Inflammatory macrophage treated with lipopolysaccharide for 4 hours (primary cell): ENCODE data around the gene ARL8A.

Experiments used
- DNase-seq: peaks from one replicate; pipeline ENCODE4 v3.0.0-alpha.2; 2020

Gene ARL8A

GRCh38 chr1:202107801-202108731 is 36.5 kb downstream of the ARL8A start:
- no peak for DNase-seq

GRCh38 chr1:202107321-202107761 is 37.2 kb downstream of the ARL8A start:
- DNase-seq, result no peak

- no peak for DNase-seq
Observed at GRCh38 chr1:202106340-202107254, 37.9 kb downstream of the ARL8A start.

DNA sequence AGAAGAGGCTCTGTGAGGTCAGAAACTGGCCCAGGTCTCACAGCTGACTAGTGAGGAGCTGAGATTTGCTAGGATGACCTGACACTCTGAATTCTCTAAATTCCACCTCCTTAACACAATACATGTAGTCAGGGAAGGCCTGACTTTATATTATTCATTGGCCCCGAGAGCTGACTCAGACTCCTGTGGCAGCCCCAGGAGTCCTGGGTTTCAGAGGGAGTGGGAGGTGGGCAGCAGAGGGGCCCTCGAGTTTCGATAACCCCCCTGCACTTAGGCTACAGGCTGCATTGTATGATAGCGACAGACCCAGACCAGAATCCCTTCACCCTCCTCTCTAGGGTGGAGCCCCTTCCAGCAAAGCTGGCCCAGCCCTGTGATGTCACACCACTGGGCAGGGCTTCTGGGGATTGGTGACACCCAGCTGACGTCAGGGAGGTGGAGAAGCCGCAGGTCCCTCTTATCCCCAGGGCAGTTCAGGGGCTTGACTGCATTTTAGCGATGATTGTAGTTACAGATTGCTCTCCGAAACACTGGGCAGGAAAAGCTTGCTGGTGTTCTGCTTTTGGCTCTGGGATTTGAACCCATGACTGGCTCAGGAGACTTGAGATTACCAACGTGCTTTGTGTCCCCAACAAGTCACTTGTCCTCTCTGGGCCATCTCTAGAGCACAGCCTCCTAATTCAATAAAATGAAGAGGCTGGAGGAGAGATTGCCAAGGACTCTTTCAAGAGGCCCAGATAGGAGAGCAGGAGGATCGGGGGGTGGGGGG is 38.8 kb downstream of the ARL8A start:
- no peak for DNase-seq

DNA sequence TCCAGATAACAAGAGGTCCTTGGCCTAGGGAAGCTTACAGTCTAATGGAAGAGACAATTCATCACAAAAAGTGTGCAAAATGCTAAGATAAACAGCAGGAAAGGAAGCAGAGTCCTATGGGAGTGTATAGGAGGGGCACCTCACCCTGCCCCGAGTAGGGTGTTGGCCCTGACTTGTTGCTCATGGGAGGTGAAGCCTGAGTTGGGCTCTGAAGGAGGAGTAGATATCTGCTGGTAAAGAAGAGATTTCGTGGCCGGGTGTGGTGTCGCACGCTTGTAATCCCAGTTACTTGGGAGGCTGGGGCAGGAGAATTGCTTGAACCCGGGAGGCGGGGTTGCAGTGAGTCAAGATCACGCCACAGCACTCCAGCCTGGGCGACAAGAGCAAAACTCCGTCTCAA is 40.5 kb downstream of the ARL8A start:
- DNase-seq, result no peak

DNA sequence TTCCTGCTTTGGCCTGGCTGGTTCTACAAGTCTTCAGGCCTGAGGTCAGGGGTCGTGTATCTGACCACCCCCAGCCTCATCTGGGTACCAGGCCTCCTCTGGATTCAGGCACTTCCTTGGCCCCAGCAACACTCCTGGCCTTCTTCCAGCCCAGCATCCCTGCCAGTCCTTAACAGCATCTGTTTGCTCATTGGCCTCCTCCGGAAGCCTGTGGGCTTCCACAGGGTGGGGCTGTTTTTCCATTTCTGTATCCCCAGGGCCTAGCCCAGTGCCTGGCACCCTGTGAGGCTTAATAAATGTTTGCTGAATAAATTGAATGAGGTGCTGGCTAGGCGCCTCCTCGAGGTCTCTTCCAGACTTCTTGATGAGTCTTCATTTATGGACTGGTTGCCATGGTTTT is 43.4 kb downstream of the ARL8A start:
- no peak for DNase-seq

DNA sequence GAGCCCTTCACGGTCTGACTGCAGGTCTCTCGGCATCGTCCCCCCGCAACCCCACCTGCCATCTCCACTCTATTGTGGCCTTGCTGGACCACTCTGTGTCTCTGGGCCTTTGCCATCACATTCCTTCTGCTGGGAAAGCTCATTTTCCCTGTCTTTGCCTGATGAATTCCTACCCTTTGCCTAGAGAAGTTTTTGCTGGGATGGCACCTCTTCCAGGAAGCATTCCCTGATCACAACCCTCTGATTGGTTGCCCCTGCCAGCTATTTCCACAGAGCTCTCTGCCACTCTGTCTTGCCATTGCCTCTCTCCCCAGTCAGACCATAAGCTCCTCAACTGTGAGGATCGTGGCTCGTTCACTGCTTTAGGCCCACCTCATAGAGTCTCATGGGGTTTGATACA is 50.7 kb downstream of the ARL8A start:
- DNase-seq, result no peak

DNA sequence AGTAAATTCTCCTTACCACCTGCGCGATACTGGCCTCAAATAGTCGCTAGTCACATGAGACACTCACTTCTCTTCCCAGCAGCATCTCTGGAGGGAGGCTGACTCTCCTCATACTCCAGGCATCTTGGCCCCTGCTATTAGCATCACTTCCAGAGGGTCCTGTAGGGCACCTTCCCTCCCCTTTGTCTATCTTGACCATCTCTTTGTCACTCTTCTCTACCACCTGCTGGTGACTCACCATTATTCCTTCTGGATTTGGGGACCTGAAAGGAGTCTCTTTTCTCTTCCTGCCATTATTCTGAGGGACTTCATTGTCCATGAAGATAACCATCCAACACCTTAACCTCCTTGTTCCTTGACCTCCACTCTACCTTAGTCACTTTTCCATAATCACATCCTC is 53.5 kb downstream of the ARL8A start:
- no peak for DNase-seq

DNA sequence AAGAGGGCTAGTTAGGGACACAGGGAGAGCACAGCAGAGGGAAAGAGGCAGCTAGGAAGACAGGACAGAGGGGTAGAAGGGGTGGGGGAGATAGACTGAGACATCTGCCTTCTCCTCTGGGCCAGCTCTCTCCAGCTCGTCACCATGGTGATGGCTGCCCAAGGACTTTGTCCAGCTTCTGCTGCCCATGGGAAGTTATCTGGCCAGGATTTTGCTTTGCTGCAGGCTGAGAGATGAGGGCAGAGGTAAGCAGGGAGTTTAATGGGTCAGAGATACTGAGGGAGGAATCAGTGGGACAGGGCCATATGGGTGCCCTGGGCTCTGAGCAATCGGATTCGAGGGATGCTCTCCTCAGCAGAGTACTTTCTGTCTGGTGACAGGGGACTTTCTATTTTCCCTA is 56.3 kb downstream of the ARL8A start:
- DNase-seq, result no peak

- DNase-seq, result no peak
Observed at GRCh38 chr1:202086579-202087350, 57.8 kb downstream of the ARL8A start.

- DNase-seq, result no peak
Observed at GRCh38 chr1:202085682-202086373, 58.7 kb downstream of the ARL8A start.

- no peak for DNase-seq
Observed at GRCh38 chr1:202084791-202085681, 59.5 kb downstream of the ARL8A start.
